Measurements from ENCODE around the gene TRIM31. TPM values are rescaled to one million over a fixed set of nuclear protein-coding genes. Genes with fewer than 3 reads are reported as not detected.

Gene TRIM31
- polyA plus RNA-seq, 1 experiment = not detected

- CTCF ChIA-PET = interaction anchor here (1.0 to 5.6 kb wide), 2 partner anchors 24 to 64 kb away, joined by 3 to 39 read pairs; no protein-coding TSS in a partner anchor
- no peak for DNase-seq (ENCODE audit: low read depth)
Measured at GRCh38 chr6:30155520-30156261, 42.8 kb upstream of the TRIM31 start.

GRCh38 chr6:30154709-30155519, 42.0 kb upstream of the TRIM31 start:
- Histone ChIP-seq H3K36me3 (ENCODE audit: control insufficient read depth, insufficient read depth, low read length) (no peaks in the 10 kb centered on the region), H3K4me3 (ENCODE audit: low read depth, low read length) (no peak overlapping the region), H3K27me3 (ENCODE audit: control insufficient read depth, insufficient read depth, low read length) (peaks cover 2% of the 10 kb centered on the region)
- TF ChIP-seq CTCF (IDR thresholded peaks at IDR 0.05; ENCODE audit: insufficient read depth, low read depth, low read length) = no peak
- peak; percentile 51 for DNase-seq (ENCODE audit: low read depth)
- POLR2A ChIA-PET = no interaction called here
- CTCF ChIA-PET = interaction anchor here (1.0 to 5.6 kb wide), 2 partner anchors 24 to 65 kb away, joined by 3 to 39 read pairs; no protein-coding TSS in a partner anchor

More at GRCh38 chr6:30155520-30156261, 42.8 kb upstream of the TRIM31 start:
- Histone ChIP-seq H3K27me3 (ENCODE audit: control insufficient read depth, insufficient read depth, low read length) (peaks cover 4% of the 10 kb centered on the region; the same call in 1 of the 2 replicates), H3K4me3 (ENCODE audit: low read depth, low read length) (no peak overlapping the region), H3K36me3 (ENCODE audit: control insufficient read depth, insufficient read depth, low read length) (no peaks in the 10 kb centered on the region)
- POLR2A ChIA-PET = no interaction called here
- TF ChIP-seq CTCF (IDR thresholded peaks at IDR 0.05; ENCODE audit: insufficient read depth, low read depth, low read length) = no peak

- Histone ChIP-seq H3K27me3 (ENCODE audit: control insufficient read depth, insufficient read depth, low read length) (no peaks in the 10 kb centered on the region; the same call in 1 of the 2 replicates), H3K4me3 (ENCODE audit: low read depth, low read length) (no peak overlapping the region), H3K36me3 (ENCODE audit: control insufficient read depth, insufficient read depth, low read length) (no peaks in the 10 kb centered on the region)
- DNase-seq (ENCODE audit: low read depth) = no peak
- POLR2A ChIA-PET = no interaction called here
- CTCF ChIA-PET = interaction anchor here (5.6 kb wide), 1 partner anchor 23 kb away, joined by 39 read pairs; no protein-coding TSS in a partner anchor
- no peak for TF ChIP-seq CTCF (IDR thresholded peaks at IDR 0.05; ENCODE audit: insufficient read depth, low read depth, low read length)
Measured at GRCh38 chr6:30154061-30154460, 41.2 kb upstream of the TRIM31 start.

GRCh38 chr6:30152910-30153610, 40.2 kb upstream of the TRIM31 start:
- H3K27me3 ChIP-seq (ENCODE audit: control insufficient read depth, insufficient read depth, low read length) = no peaks in the 10 kb centered on the region; the same call in 1 of the 2 replicates
- POLR2A ChIA-PET = no interaction called here
- no peaks in the 10 kb centered on the region for H3K36me3 ChIP-seq (ENCODE audit: control insufficient read depth, insufficient read depth, low read length)
- no peak for DNase-seq (ENCODE audit: low read depth)
- no peak for TF ChIP-seq CTCF (IDR thresholded peaks at IDR 0.05; ENCODE audit: insufficient read depth, low read depth, low read length)
- CTCF ChIA-PET = interaction anchor here (5.6 kb wide), 1 partner anchor 22 kb away, joined by 39 read pairs; no protein-coding TSS in a partner anchor
- no peak overlapping the region for H3K4me3 ChIP-seq (ENCODE audit: low read depth, low read length)

Data from BJ (cell line).